SK-N-MC (cell line): ENCODE results near the gene TSSK3.
A peak's percentile ranks its signal among the peaks of the same experiment; 100 is the strongest.

Experiments
- EZH2 ChIP-seq: fragments of 200-600 bp; sonication (generic); IDR thresholded peaks from one replicate; pipeline ENCODE4 v1.6.1; 2017; ENCODE audit warnings: antibody characterized with exemption
- FOXP2 ChIP-seq: optimal IDR thresholded peaks from 2 replicates; pipeline ENCODE3; 2011; ENCODE audit warnings: mild to moderate bottlenecking, moderate library complexity; ENCODE audit not compliant: insufficient read depth; ENCODE audit errors: extremely low read length, control extremely low read depth
- POLR2AphosphoS5 ChIP-seq: IDR thresholded peaks from 2 replicates; pipeline ENCODE4 v1.6.1; 2012; ENCODE audit warnings: mild to moderate bottlenecking, low read depth, low read length, borderline replicate concordance

DNA sequence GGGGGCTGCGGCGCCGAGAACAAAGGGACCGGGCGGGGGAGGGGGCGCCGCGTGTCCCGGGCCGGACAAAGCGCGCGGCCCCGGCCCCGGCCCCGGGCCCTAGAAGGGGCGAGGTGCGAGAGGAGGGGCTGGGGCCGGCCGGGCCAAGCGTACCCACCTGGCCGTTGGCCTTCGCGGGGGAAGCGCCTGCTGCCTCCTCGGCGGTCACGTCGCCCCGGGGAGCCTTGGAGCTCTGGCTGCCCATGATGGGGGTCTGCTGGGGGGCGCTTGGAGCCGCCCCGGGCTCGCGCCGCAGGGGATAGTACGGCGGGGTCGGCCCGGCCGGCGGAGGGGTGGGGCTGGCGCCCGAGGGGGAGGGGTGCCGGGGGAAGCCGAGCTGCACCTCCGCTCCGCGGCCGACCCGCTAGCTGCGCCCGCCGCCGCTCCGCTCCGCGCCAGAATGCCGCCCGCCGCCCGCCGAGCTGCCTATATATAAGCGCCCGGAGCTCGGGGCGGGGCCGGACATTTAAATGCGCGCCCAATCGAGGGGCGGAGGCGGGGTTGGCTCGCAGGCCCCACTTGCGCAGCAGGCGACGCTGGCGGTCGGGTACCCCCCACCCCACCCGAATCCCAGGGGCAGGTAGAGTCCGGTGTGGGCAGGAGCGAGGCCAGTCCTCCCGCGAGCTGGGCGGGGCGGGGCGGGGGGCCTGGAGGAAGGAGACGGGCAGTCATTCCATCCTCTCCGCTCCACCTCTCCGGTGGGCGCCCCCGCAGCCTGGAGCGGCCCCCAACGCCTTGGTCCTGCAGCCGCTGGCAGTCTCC, 26.3 kb upstream of the TSSK3 start, which contains the start of gene MARCKSL1:
- TF ChIP-seq POLR2AphosphoS5 (peak; percentile 95), EZH2 (no peak), FOXP2 (no peak)
